Gastrocnemius medialis (tissue), 4 donors: ENCODE data around the gene TMEM158. TPM values are rescaled to one million over a fixed set of nuclear protein-coding genes. Genes with fewer than 3 reads are reported as not detected.

Source experiments
- ATAC-seq, 2 donors: fragments of 150-250 bp; one replicate each; pipeline ENCODE4 v1.9.1; 2016
- DNase-seq, 2 donors: peaks; one replicate each; pipeline ENCODE4 v3.0.0-alpha.2; 2019
- H3K27ac ChIP-seq, 4 donors: fragments of 200-600 bp; sonication (generic); 1 replicate in 1 of 4; 2 replicates in 3 of 4; pipeline ENCODE4 v1.5.1; 2016 to 2018; ENCODE audit warnings: mild to moderate bottlenecking in 2 of 4, moderate library complexity in 1 of 4
- H3K27me3 ChIP-seq, 3 donors: fragments of 200-600 bp; sonication (generic) in 2 of 3; 1 replicate in 1 of 3; 2 replicates in 2 of 3; pipeline versions ENCODE4 v1.5.1 to v1.6.0; 2016 to 2019; ENCODE audit warnings: mild to moderate bottlenecking in 1 of 3, moderate library complexity in 1 of 3
- H3K36me3 ChIP-seq, 2 donors: fragments of 200-600 bp; sonication (generic) in 1 of 2; one replicate each; pipeline ENCODE4 v1.5.1; 2017 to 2018
- H3K4me1 ChIP-seq, 2 donors: fragments of 200-600 bp; sonication (generic) in 1 of 2; one replicate each; pipeline ENCODE4 v1.5.1; 2016 to 2017; ENCODE audit warnings: mild to moderate bottlenecking in 2 of 2
- H3K4me3 ChIP-seq, 4 donors: fragments of 200-600 bp; sonication (generic) in 3 of 4; 1 replicate in 1 of 4; 2 replicates in 3 of 4; pipeline ENCODE4 v1.5.1; 2016 to 2019; ENCODE audit warnings: mild to moderate bottlenecking in 2 of 4
- H3K9me3 ChIP-seq, 3 donors: fragments of 200-600 bp; sonication (generic) in 2 of 3; 1 replicate in 1 of 3; 2 replicates in 2 of 3; pipeline ENCODE4 v1.5.1; 2016 to 2019
- CTCF ChIP-seq, 5 experiments: fragments of 450-650 bp in 3 of 5; fragments of 200-600 bp in 2 of 5; sonication (generic) in 2 of 5; IDR thresholded peaks in 4 of 5; conservative IDR thresholded peaks in 1 of 5; 1 replicate in 4 of 5; 2 replicates in 1 of 5; pipeline ENCODE4 v1.5.1; 2016 to 2019; ENCODE audit warnings: antibody characterized with exemption in 5 of 5, mild to moderate bottlenecking in 3 of 5, moderate library complexity in 3 of 5
- POLR2A ChIP-seq, 2 donors: fragments of 450-650 bp; IDR thresholded peaks; one replicate each; pipeline ENCODE4 v1.6.1; 2017; ENCODE audit warnings: antibody characterized with exemption in 2 of 2, mild to moderate bottlenecking in 2 of 2, moderate library complexity in 2 of 2
- in situ Hi-C, 4 donors: fragments of 200-750 bp; cut with MboI; loops; one replicate each; pipeline versions ENCODE4 v1.15.0 to v1.8.0; 2017; ENCODE audit warnings: low sequenced_read_pairs in 4 of 4
- intact Hi-C: fragments of 100-400 bp; cut with DNase I; formaldehyde crosslinking; loops from one replicate; pipeline ENCODE4 v1.15.1; 2023; ENCODE audit warnings: low total_unique reads
- total RNA-seq, 4 donors: library from RNA; depleted of rRNA; stranded (reverse); fragments of >200 nt; gene quantifications; one replicate each; pipeline versions ENCODE4 v1.1.0 to v1.2.3, GENCODE V29; 2016

Gene TMEM158
- total RNA-seq, 4 donors from 2014 or later = 0.31 to 3.8 (median 1.1) TPM

- ATAC-seq (no peak), DNase-seq (no peak)
- H3K36me3 ChIP-seq = no peaks in the 10 kb centered on the region
- H3K27me3 ChIP-seq = no peaks in the 10 kb centered on the region
- intact Hi-C loops (no loop called here), in situ Hi-C loops (no loop called here)
- H3K9me3 ChIP-seq = no peaks in the 10 kb centered on the region
- no peak overlapping the region for H3K27ac ChIP-seq
- no peak overlapping the region for H3K4me3 ChIP-seq
- peaks cover 5 to 8% of the 10 kb centered on the region in 2 donors for H3K4me1 ChIP-seq
- TF ChIP-seq CTCF (IDR thresholded peaks at IDR 0.05 in 4 of 5, conservative IDR thresholded peaks at IDR 0.05 in 1 of 5) (no peak), POLR2A (IDR thresholded peaks at IDR 0.05) (no peak)
Measured at GRCh38 chr3:45187694-45188141, 38.4 kb downstream of the TMEM158 start.

GRCh38 chr3:45186871-45187270 lies 39.2 kb downstream of the TMEM158 start:
- Histone ChIP-seq H3K4me1 (peaks cover 10 to 13% of the 10 kb centered on the region in 2 donors), H3K27ac (no peak overlapping the region), H3K36me3 (no peaks in the 10 kb centered on the region), H3K4me3 (no peak overlapping the region), H3K27me3 (no peaks in the 10 kb centered on the region), H3K9me3 (no peaks in the 10 kb centered on the region)
- intact Hi-C loops = no loop called here
- no peak for ATAC-seq
- in situ Hi-C loops = no loop called here
- no peak for TF ChIP-seq POLR2A (IDR thresholded peaks at IDR 0.05)
- TF ChIP-seq CTCF (IDR thresholded peaks at IDR 0.05 in 4 of 5, conservative IDR thresholded peaks at IDR 0.05 in 1 of 5) = no peak
- DNase-seq = no peak

- no peaks in the 10 kb centered on the region for H3K27me3 ChIP-seq
- in situ Hi-C loops = no loop called here
Measured at GRCh38 chr3:45185461-45185860, 40.6 kb downstream of the TMEM158 start.

GRCh38 chr3:45185052-45185451 lies 41.0 kb downstream of the TMEM158 start:
- no peak for ATAC-seq
- TF ChIP-seq CTCF (IDR thresholded peaks at IDR 0.05 in 4 of 5, conservative IDR thresholded peaks at IDR 0.05 in 1 of 5) = no peak
- TF ChIP-seq POLR2A (IDR thresholded peaks at IDR 0.05) = no peak
- H3K4me1 ChIP-seq = peaks cover 19 to 23% of the 10 kb centered on the region in 2 donors
- H3K36me3 ChIP-seq = no peaks in the 10 kb centered on the region
- H3K27ac ChIP-seq = no peak overlapping the region
- no peaks in the 10 kb centered on the region for H3K9me3 ChIP-seq
- no peaks in the 10 kb centered on the region for H3K27me3 ChIP-seq
- in situ Hi-C loops = no loop called here
- no peak overlapping the region for H3K4me3 ChIP-seq
- no peak for DNase-seq
- intact Hi-C loops = no loop called here

More at GRCh38 chr3:45185461-45185860, 40.6 kb downstream of the TMEM158 start:
- H3K4me1 ChIP-seq = peaks cover 19 to 20% of the 10 kb centered on the region in 2 donors
- no peak for ATAC-seq
- no peaks in the 10 kb centered on the region for H3K9me3 ChIP-seq
- H3K36me3 ChIP-seq = no peaks in the 10 kb centered on the region
- intact Hi-C loops = no loop called here
- DNase-seq = no peak
- H3K27ac ChIP-seq = no peak overlapping the region
- H3K4me3 ChIP-seq = no peak overlapping the region
- TF ChIP-seq CTCF (IDR thresholded peaks at IDR 0.05 in 4 of 5, conservative IDR thresholded peaks at IDR 0.05 in 1 of 5) = no peak
- no peak for TF ChIP-seq POLR2A (IDR thresholded peaks at IDR 0.05)

- in situ Hi-C loops (loop anchor here in 1 of 4 donors (5.0 kb wide), 1 partner anchor 67 kb away; no protein-coding TSS in a partner anchor), intact Hi-C loops (loop anchor here (2.0 kb wide), 1 partner anchor 61 kb away; no protein-coding TSS in a partner anchor)
- peak overlapping the region; percentile 67 to 81 (median 72) for H3K27ac ChIP-seq
- H3K4me3 ChIP-seq = no peak overlapping the region
- no peaks in the 10 kb centered on the region for H3K27me3 ChIP-seq
- H3K36me3 ChIP-seq = no peaks in the 10 kb centered on the region
- H3K9me3 ChIP-seq = no peaks in the 10 kb centered on the region
- no peak for TF ChIP-seq POLR2A (IDR thresholded peaks at IDR 0.05)
- TF ChIP-seq CTCF (IDR thresholded peaks at IDR 0.05 in 4 of 5, conservative IDR thresholded peaks at IDR 0.05 in 1 of 5) = no peak
- peaks cover 27% of the 10 kb centered on the region in 2 donors for H3K4me1 ChIP-seq
- DNase-seq (no peak), ATAC-seq (no peak)
Measured at GRCh38 chr3:45183872-45184262, 42.2 kb downstream of the TMEM158 start.
